ENCODE data around the gene SP140.
"Not testable (repeated sequence)": the region's sequence is repeated elsewhere in the genome, so short reads cannot be mapped to it uniquely, and the experiment has no call there.

The SP140 gene

GRCh38 chr2:230227216-230227615 is 1.7 kb downstream of the SP140 start:
- no peak for DNase-seq

GRCh38 chr2:230230087-230230486 is 4.6 kb downstream of the SP140 start:
- DNase-seq: no peak

GRCh38 chr2:230230496-230231200 is 5.1 kb downstream of the SP140 start:
- no peak for DNase-seq

GRCh38 chr2:230231251-230231650 is 5.7 kb downstream of the SP140 start:
- DNase-seq: no peak

- DNase-seq: no peak
Measured at GRCh38 chr2:230234122-230234722, 8.7 kb downstream of the SP140 start.

GRCh38 chr2:230234845-230235244 is 9.3 kb downstream of the SP140 start:
- no peak for DNase-seq

GRCh38 chr2:230244211-230244610 is 18.7 kb downstream of the SP140 start:
- DNase-seq: no peak

- no peak for DNase-seq
Measured at GRCh38 chr2:230246206-230246605, 20.7 kb downstream of the SP140 start.

GRCh38 chr2:230250231-230250630 is 24.7 kb downstream of the SP140 start:
- no peak for DNase-seq

GRCh38 chr2:230254152-230254881 is 28.8 kb downstream of the SP140 start:
- DNase-seq: no peak

GRCh38 chr2:230256733-230257332 is 31.3 kb downstream of the SP140 start:
- DNase-seq: no peak

GRCh38 chr2:230258483-230258882 is 32.9 kb downstream of the SP140 start:
- DNase-seq: no peak

GRCh38 chr2:230262246-230262645 is 36.7 kb downstream of the SP140 start:
- no peak for DNase-seq

GRCh38 chr2:230264945-230265344 is 39.4 kb downstream of the SP140 start:
- DNase-seq: not testable (repeated sequence)

GRCh38 chr2:230266638-230267037 is 41.1 kb downstream of the SP140 start:
- no peak for DNase-seq

GRCh38 chr2:230267059-230267458 is 41.5 kb downstream of the SP140 start:
- no peak for DNase-seq

GRCh38 chr2:230267556-230267955 is 42.0 kb downstream of the SP140 start:
- no peak for DNase-seq

GRCh38 chr2:230268606-230269243 is 43.2 kb downstream of the SP140 start:
- DNase-seq: no peak

GRCh38 chr2:230269715-230270114 is 44.2 kb downstream of the SP140 start:
- DNase-seq: no peak

GRCh38 chr2:230282936-230283335 is 57.4 kb downstream of the SP140 start:
- no peak for DNase-seq

- no peak for DNase-seq
Measured at GRCh38 chr2:230286048-230286447, 60.5 kb downstream of the SP140 start.

- DNase-seq: not testable (repeated sequence)
Measured at GRCh38 chr2:230289311-230289710, 63.8 kb downstream of the SP140 start.

- DNase-seq: no peak
Measured at GRCh38 chr2:230295192-230295591, 69.7 kb downstream of the SP140 start.
